ENCODE data around the gene GAGE10. TPM values are rescaled to one million over a fixed set of nuclear protein-coding genes. Genes with fewer than 3 reads are reported as not detected.
A peak's percentile ranks its signal among the peaks of the same experiment; 100 is the strongest.

The GAGE10 gene
- polyA plus RNA-seq, 2 of the 4 experiments (the other 2 are of a cell fraction) = not detected

DNA sequence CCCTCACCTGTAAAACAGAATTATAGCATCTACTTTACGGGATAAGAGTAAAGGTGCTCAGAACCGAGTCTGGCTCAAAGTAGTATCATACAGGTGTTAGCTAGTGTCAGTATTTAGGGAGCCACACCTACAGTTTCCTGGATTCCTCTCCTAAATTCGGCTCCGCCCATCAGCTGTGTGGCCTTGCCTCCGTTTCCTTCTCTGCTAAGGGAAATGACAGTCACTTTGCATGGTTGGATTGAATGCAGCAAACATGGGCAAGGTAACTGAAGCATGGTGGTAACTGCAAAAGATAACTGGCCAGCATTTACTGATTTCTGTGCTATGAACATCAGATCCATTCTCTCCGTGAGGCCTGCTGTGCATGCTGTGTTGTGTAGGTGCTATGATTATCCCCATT, 31.0 kb upstream of the GAGE10 start (continued):
- TF ChIP-seq HDAC2 (IDR thresholded peaks at IDR 0.05) (no peak), EHMT2 (IDR thresholded peaks at IDR 0.05; ENCODE audit: low read depth) (no peak), RCOR1 (IDR thresholded peaks at IDR 0.05; ENCODE audit: low read depth, low read length) (no peak), NR3C1 (IDR thresholded peaks at IDR 0.05) (no peak), EP300 (IDR thresholded peaks at IDR 0.05) (no peak)
- TF ChIP-seq, protein P1, sequence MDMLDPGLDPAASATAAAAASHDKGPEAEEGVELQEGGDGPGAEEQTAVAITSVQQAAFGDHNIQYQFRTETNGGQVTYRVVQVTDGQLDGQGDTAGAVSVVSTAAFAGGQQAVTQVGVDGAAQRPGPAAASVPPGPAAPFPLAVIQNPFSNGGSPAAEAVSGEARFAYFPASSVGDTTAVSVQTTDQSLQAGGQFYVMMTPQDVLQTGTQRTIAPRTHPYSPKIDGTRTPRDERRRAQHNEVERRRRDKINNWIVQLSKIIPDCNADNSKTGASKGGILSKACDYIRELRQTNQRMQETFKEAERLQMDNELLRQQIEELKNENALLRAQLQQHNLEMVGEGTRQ (IDR thresholded peaks at IDR 0.05) = no peak
- TF ChIP-seq, protein P2, sequence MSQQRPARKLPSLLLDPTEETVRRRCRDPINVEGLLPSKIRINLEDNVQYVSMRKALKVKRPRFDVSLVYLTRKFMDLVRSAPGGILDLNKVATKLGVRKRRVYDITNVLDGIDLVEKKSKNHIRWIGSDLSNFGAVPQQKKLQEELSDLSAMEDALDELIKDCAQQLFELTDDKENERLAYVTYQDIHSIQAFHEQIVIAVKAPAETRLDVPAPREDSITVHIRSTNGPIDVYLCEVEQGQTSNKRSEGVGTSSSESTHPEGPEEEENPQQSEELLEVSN (IDR thresholded peaks at IDR 0.05; ENCODE audit: borderline replicate concordance, low read depth) = no peak

DNA sequence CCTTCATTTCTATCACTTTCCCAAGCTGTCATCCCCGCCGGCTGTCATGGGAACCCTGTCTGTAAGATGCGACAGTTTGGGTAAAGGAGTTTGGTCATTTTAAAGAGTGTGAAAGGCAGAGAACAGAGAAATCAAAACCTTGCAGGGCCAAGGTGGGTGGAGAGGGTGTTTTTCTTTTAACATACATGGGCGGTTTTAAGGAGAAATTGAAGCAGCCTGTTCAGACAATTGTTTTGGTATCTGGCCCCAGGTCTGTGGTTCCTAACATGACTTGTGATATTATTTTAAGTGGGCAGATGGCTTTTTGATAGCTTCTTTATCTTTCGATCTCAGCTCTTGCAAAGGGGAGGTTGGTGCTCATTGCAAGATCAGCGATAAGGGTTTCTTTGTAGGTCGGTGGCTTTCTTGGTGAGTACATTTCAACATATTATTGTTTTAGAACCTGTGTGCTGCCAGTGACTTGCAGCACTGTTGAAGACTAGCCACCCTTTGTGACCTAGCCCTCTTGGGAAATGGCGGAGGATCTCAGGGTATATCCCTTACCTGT, 30.2 kb upstream of the GAGE10 start:
- Histone ChIP-seq H3K4me2 (no peak overlapping the region), H3K4me3 (no peak overlapping the region), H3K4me1 (peaks cover 27% of the 10 kb centered on the region; the same call in 2 of the 3 replicates), H3K9me3 (no peaks in the 10 kb centered on the region), H3K27ac (no peak overlapping the region)
- ATAC-seq = no peak
- CTCF ChIA-PET = no interaction called here
- DNase-seq (ENCODE audit: low read depth in 1 of 2, low spot score in 1 of 2) = no peak
- TF ChIP-seq CHD2 (IDR thresholded peaks at IDR 0.05; ENCODE audit: low read length, partially characterized antibody) (no peak), HDAC2 (IDR thresholded peaks at IDR 0.05) (no peak), HOXB5 (CRISPR knock-in tag; IDR thresholded peaks at IDR 0.05) (no peak), JUN (IDR thresholded peaks at IDR 0.05) (no peak), GATA3 (IDR thresholded peaks at IDR 0.05; ENCODE audit: borderline replicate concordance) (no peak), JUNB (IDR thresholded peaks at IDR 0.05) (no peak), RARB (CRISPR knock-in tag; IDR thresholded peaks at IDR 0.05) (no peak), HOXB13 (CRISPR knock-in tag; IDR thresholded peaks at IDR 0.05; ENCODE audit: low read depth) (no peak)
- TF ChIP-seq, protein P3, sequence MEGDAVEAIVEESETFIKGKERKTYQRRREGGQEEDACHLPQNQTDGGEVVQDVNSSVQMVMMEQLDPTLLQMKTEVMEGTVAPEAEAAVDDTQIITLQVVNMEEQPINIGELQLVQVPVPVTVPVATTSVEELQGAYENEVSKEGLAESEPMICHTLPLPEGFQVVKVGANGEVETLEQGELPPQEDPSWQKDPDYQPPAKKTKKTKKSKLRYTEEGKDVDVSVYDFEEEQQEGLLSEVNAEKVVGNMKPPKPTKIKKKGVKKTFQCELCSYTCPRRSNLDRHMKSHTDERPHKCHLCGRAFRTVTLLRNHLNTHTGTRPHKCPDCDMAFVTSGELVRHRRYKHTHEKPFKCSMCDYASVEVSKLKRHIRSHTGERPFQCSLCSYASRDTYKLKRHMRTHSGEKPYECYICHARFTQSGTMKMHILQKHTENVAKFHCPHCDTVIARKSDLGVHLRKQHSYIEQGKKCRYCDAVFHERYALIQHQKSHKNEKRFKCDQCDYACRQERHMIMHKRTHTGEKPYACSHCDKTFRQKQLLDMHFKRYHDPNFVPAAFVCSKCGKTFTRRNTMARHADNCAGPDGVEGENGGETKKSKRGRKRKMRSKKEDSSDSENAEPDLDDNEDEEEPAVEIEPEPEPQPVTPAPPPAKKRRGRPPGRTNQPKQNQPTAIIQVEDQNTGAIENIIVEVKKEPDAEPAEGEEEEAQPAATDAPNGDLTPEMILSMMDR (IDR thresholded peaks at IDR 0.05) = no peak
- TF ChIP-seq, protein P1 (IDR thresholded peaks at IDR 0.05) = no peak
- WGBS (ENCODE audit: missing lambda C conversion rate) = 91% methylated on average over 8 of the region's 8 CpGs
- FAIRE-seq = no peak
- POLR2A ChIA-PET = interaction anchor here (0.6 kb wide), 1 partner anchor 398 kb away, joined by 4 read pairs; no protein-coding TSS in a partner anchor

DNA sequence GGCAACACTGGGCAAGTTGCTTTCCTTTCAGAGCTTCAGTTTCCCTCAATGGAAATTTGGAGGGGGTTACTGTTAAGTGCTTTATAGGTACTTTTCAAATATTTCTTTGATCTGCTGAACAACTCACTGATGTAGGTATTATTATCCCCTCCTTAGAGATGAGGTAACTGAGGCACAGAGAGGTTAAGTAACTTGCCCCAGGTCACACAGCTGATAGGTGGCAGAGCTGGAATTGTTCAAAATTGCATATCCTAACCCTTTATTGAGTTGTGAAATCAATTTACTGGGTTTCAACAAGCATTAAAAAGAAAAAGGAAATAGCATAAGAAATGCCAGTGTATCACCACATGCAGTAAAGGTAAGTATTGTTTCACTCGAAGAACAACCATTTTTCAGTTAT, 27.2 kb upstream of the GAGE10 start:
- 77% methylated on average over 1 of the region's 1 CpG for WGBS (ENCODE audit: missing lambda C conversion rate)
- TF ChIP-seq EHF (CRISPR knock-in tag; IDR thresholded peaks at IDR 0.05) (no peak), ZFP36 (IDR thresholded peaks at IDR 0.05; ENCODE audit: borderline replicate concordance, partially characterized antibody) (peak; percentile 17)
- TF ChIP-seq, protein P3 (IDR thresholded peaks at IDR 0.05) = no peak
- Histone ChIP-seq H3K4me3 (no peak overlapping the region), H3K4me2 (no peak overlapping the region), H3K27ac (no peak overlapping the region), H3K4me1 (peaks cover 16% of the 10 kb centered on the region; the same call in 2 of the 3 replicates), H3K9me3 (no peaks in the 10 kb centered on the region)
- ATAC-seq (no peak), DNase-seq (ENCODE audit: low read depth in 1 of 2, low spot score in 1 of 2) (no peak), FAIRE-seq (no peak)
- POLR2A ChIA-PET = interaction anchor here (1.6 kb wide), 1 partner anchor 85 kb away, joined by 6 read pairs; no protein-coding TSS in a partner anchor
- CTCF ChIA-PET = interaction anchor here (1.4 to 1.7 kb wide), 2 partner anchors 16 to 120 kb away, joined by 3 to 5 read pairs; no protein-coding TSS in a partner anchor
